Measurements from ENCODE around the gene CACNA1S.

Gene CACNA1S

DNA sequence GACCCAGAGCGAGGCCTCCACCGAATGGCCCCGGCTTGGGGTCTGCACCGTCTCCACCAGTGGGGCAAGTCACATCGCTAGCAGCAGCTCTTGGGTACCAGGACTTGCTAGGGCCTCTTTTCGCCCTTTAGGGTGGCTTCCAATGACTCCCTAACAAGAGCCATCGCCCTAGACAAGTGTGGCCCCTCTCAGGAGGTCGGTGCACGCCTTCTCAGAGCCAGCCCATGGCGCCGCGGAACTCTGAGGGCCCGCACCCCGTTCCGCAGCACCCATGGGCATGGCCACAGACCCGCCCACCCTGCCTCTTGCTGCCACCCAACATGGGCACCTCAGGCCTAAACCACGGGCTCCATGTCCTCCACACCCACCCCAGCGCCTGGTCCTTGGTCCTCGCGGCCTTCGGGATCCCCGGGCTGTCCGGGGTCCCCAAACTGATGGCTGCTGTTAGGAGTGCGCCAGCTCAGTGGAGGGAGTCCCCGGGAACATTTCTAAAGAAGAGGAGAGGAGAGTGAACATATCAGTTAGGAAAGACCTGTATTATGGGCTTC lies 3.2 kb upstream of the CACNA1S start:
- no peak for DNase-seq

GRCh38 chr1:201114245-201115131 lies 2.3 kb upstream of the CACNA1S start:
- peak; percentile 99 for DNase-seq

- peak; percentile 30 for DNase-seq
Measured at GRCh38 chr1:201113451-201114244, 1.4 kb upstream of the CACNA1S start.

- no peak for DNase-seq
Measured at GRCh38 chr1:201112926-201113325, 700 bp upstream of the CACNA1S start.

DNA sequence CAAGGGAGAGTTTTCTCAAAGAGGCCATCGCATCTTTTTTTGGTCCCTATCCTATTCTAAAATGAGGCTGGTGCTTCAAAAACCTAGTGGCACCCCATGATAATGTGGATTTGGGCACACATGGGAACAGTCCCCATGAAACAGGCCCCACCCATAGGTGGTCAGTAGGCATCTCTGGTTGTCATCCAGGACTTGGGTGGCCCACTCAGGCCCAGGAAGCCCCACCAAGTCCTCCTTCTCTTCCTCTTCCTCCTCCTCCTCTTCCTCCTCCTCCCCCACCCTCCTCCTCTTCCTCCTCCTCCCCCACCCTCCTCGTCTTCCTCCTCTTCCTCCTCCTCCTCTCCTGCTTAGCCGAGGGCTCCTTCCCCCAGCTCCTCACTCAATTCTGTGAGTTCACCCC lies 554 bp downstream of the CACNA1S start:
- DNase-seq = no peak

GRCh38 chr1:201111156-201111555 lies 1.1 kb downstream of the CACNA1S start:
- no peak for DNase-seq

DNA sequence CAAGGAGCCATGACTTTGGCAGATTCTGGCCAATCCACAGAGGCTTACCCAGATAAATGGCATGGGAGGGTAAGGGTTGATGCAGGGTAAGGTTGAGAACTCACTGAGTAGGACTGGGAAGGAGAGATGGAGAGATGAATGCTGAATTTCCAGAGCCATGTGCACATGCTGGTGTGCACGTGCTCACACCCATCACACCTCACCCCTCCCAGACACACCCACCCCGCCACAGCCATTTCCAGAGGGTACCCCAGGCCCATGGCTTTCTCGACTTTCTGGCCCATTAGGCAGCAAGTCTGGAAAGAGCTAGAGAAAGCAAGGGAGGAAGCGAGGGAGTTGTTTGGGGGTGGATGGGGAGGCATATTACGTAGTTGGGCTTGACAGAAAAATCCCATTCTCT lies 1.6 kb downstream of the CACNA1S start:
- DNase-seq = no peak

- no peak for DNase-seq
Measured at GRCh38 chr1:201110138-201110537, 2.1 kb downstream of the CACNA1S start.

- no peak for DNase-seq
Measured at GRCh38 chr1:201109651-201110050, 2.6 kb downstream of the CACNA1S start.

GRCh38 chr1:201108614-201109013 lies 3.6 kb downstream of the CACNA1S start:
- DNase-seq = no peak

DNA sequence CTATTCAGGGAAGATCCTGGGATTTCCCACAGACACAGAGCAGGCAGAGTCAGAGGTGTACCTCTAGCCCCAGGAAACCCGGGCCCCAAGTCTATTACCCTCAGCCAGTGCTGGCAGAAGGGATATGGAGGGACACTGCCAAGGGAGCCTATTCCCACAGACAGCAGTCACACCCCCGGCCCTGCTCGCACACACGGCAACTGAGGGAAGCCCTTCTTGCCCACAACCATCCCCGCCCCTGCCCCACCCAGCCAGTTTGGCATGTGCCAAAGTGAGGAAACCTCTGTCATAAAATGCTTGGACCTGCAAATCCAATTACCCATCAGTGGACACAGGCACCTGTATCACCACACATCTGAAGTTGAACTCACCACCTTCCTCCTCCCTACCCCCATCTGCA lies 6.5 kb downstream of the CACNA1S start:
- DNase-seq = no peak

GRCh38 chr1:201104141-201104540 lies 8.1 kb downstream of the CACNA1S start:
- no peak for DNase-seq

DNA sequence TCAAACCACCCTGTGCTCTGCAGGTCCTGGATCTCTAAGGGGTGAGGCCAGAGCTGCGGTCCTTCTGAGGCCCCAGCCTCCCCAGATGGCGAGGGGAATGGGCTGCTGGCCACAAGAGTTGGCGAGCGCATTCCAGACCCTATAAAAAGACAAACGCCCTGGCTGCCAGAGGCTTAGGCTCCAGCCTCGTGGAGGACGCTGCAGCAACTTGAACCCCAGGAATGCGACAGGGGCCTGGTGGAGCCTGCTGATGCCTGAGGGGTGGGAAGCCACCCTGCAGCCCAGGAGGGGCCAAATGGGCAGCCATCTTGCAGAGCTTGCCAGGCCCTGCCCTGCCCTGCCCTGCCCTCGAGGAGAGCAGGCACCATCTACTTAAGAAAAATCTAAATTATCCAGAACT lies 8.6 kb downstream of the CACNA1S start:
- no peak for DNase-seq

GRCh38 chr1:201100169-201100930 lies 11.9 kb downstream of the CACNA1S start:
- no peak for DNase-seq

GRCh38 chr1:201098992-201099677 lies 13.1 kb downstream of the CACNA1S start:
- no peak for DNase-seq

DNA sequence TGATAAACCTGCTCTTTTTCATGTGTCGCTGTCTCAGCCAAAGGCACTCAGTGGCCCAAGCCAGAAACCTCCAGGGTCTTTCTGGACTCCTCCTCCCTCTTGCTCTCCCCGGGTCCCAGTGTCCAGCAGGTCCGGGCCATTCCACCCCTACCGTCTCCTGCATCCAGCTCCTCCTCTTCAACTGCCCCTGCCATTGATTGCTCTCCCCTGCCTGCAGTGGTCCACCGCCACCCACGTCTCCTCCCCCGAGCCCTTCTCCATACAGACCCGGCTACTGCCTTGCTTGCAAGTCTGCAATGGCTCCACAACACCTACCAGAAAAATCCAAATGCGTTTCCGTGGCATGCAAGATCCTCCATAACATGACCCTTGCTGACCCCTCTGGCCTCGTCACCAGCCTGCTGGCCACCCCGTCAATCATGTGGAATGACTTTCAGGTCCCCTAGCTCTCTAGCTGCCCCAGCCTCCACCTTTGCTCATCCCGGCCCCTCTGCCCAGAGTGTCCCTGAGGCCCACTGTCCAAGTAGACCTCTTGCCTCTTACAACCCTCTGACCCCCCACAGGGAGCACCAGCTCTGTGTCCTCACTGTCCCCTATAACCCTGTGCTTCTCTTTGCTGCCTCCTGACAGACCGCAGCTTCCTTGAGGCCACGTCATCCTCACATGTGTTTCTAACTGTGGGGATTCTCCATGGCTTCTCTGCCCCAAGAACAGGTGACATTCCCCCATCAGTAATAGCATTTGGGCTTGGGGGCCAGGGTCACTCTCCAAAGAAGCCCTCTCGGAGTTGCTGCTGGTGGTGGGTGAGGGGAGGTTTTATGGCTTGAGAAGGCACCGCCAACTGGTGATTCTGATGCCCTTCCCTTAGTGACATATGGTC lies 15.0 kb downstream of the CACNA1S start:
- no peak for DNase-seq

GRCh38 chr1:201096041-201096461 lies 16.2 kb downstream of the CACNA1S start:
- no peak for DNase-seq

- no peak for DNase-seq
Measured at GRCh38 chr1:201095581-201095980, 16.6 kb downstream of the CACNA1S start.

DNA sequence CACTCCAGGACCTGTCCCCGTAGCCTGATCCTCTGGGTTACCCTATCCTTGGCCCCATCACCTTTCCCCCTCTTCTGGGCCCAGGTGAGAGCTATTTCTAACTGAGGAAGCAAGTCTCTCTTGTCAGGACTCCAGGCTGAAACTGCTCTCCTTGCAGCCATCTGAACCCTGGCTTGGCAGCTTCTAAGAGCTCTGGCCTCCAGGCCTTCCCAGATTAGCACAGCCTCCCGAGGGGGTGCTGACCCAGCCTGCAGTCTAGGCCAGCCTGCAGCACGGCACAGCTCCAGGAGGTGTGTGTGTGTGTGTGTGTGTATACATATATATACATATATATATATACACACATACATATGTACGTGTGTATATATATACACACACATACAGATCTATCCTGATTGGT lies 17.4 kb downstream of the CACNA1S start:
- DNase-seq = no peak

- no peak for DNase-seq
Measured at GRCh38 chr1:201093962-201094361, 18.3 kb downstream of the CACNA1S start.

GRCh38 chr1:201093561-201093960 lies 18.7 kb downstream of the CACNA1S start:
- no peak for DNase-seq
